Retinal pigment epithelial cell (primary cell): Measurements from ENCODE around the gene IGDCC3.

Source experiments
- DNase-seq: peaks from one replicate; pipeline ENCODE4 v3.0.0-alpha.2; 2010; ENCODE audit warnings: low read depth
- H3K4me3 ChIP-seq: 2 replicates; pipeline ENCODE4 v1.5.1; 2011; ENCODE audit warnings: mild to moderate bottlenecking, low read length, control low read depth, moderate library complexity
- CTCF ChIP-seq: conservative IDR thresholded peaks from 2 replicates; pipeline ENCODE4 v1.5.1; 2011; ENCODE audit warnings: low read depth, low read length, control low read depth, inconsistent platforms

Gene IGDCC3

GRCh38 chr15:65375871-65376607 lies 1.8 kb downstream of the IGDCC3 start:
- DNase-seq, result no peak
- TF ChIP-seq CTCF, result no peak
- H3K4me3 ChIP-seq, result no peak overlapping the region

- TF ChIP-seq CTCF, result no peak
- no peak for DNase-seq
- H3K4me3 ChIP-seq, result no peak overlapping the region
Observed at GRCh38 chr15:65374821-65375401, 2.9 kb downstream of the IGDCC3 start.

- DNase-seq, result no peak
- no peak overlapping the region for H3K4me3 ChIP-seq
- no peak for TF ChIP-seq CTCF
Observed at GRCh38 chr15:65374334-65374733, 3.5 kb downstream of the IGDCC3 start.

GRCh38 chr15:65373163-65373651 lies 4.6 kb downstream of the IGDCC3 start:
- no peak for DNase-seq
- H3K4me3 ChIP-seq, result no peak overlapping the region
- no peak for TF ChIP-seq CTCF

GRCh38 chr15:65372787-65373067 lies 5.1 kb downstream of the IGDCC3 start:
- DNase-seq, result no peak
- TF ChIP-seq CTCF, result no peak
- no peak overlapping the region for H3K4me3 ChIP-seq

DNA sequence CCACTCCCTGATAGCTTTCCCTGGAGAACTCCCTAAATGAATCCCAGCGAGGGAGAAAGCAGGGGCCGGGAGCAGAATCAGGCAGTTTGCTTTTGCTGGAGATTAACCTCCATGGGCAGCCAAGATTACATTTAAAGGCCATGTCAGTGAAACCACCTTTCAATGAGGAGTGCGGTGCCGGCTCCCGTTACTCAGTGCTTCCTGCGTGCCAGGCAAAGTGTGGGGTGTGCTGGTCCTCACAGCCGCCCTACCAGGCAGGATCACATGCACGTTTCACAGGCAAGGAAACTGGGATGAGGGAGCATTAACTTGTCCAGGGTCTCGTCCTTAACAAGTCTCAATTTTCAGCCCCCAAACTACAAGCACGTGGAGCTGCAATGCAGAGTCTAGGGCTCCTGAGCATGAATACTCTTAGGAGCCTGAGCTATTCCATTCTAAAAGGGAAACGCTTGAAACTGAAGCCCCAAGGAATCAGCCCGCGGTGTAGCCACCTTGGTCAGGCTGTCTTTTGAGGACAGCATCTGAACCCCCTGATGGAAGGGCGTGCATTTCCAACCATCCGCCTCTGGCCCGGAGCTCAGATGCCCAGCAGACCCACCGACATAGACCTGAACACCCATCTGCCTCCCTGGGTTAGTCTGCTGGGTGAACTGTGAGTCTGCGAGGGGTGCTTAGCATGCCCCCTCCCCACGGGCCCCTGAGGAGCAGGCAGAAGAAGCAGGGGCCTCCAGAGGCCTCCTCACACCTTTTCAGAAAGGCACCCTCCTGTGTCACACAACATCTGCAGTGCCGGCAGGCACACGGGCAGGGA lies 5.6 kb downstream of the IGDCC3 start:
- DNase-seq, result no peak
- TF ChIP-seq CTCF, result no peak
- H3K4me3 ChIP-seq, result no peak overlapping the region
